Renal pelvis (tissue), 3 donors: ENCODE results near the gene CIZ1. TPM values are rescaled to one million over a fixed set of nuclear protein-coding genes. Genes with fewer than 3 reads are reported as not detected.

Experiments used
- polyA plus RNA-seq, 3 donors: library from polyadenylated mRNA; unstranded; fragments of 120-200 nt; gene quantifications; one replicate each; pipeline ENCODE4 v1.2.1, GENCODE V29; 2013; ENCODE audit not compliant: insufficient read length in 3 of 3

The CIZ1 gene
- polyA plus RNA-seq, 3 donors = 125 to 146 (median 145) TPM

Other genes with a start within 250 kb of the CIZ1 start
- 10 to 100 TPM; 38.0 to 51.3 (median 44.6) TPM for gene EEIG1, start 210.6 kb downstream of the CIZ1 start, polyA plus RNA-seq
- 10 to 100 TPM; 10.4 to 13.9 (median 11.8) TPM for gene NAIF1, start 124.3 kb downstream of the CIZ1 start, polyA plus RNA-seq
- 10 to 100 TPM; 12.6 to 13.7 (median 12.8) TPM for gene SLC25A25, start 123.3 kb downstream of the CIZ1 start, polyA plus RNA-seq
- gene PTGES2, start 63.8 kb downstream of the CIZ1 start, polyA plus RNA-seq = 10 to 100 TPM; 52.4 to 57.9 (median 55.7) TPM
- gene LCN2, start 42.1 kb downstream of the CIZ1 start, polyA plus RNA-seq = 1 to 10 TPM in 1 of 3 donors, under 1 TPM in 2; 0.49 to 1.2 (median 0.78) TPM
- gene BBLN, start 31.3 kb downstream of the CIZ1 start, polyA plus RNA-seq = 10 to 100 TPM; 51.7 to 63.7 (median 61.9) TPM
- 100 to 1,000 TPM in 2 of 3 donors, 10 to 100 TPM in 1; 91.2 to 305 (median 248) TPM for gene DNM1, start 11.8 kb upstream of the CIZ1 start, polyA plus RNA-seq
- gene GOLGA2, start 84.4 kb upstream of the CIZ1 start, polyA plus RNA-seq = 100 to 1,000 TPM in 1 of 3 donors, 10 to 100 TPM in 2; 70.2 to 106 (median 93.1) TPM
- 10 to 100 TPM; 31.5 to 35.0 (median 32.5) TPM for gene SWI5, start 84.7 kb upstream of the CIZ1 start, polyA plus RNA-seq
- 10 to 100 TPM; 40.8 to 48.4 (median 47.1) TPM for gene TRUB2, start 130.9 kb upstream of the CIZ1 start, polyA plus RNA-seq
- 10 to 100 TPM; 64.1 to 97.0 (median 95.3) TPM for gene COQ4, start 131.3 kb upstream of the CIZ1 start, polyA plus RNA-seq
- gene SLC27A4, start 149.0 kb upstream of the CIZ1 start, polyA plus RNA-seq = 10 to 100 TPM; 19.6 to 24.6 (median 22.7) TPM
- 10 to 100 TPM; 60.5 to 70.8 (median 64.7) TPM for gene URM1, start 179.8 kb upstream of the CIZ1 start, polyA plus RNA-seq
- 10 to 100 TPM; 42.9 to 50.7 (median 48.0) TPM for gene CERCAM, start 229.3 kb upstream of the CIZ1 start, polyA plus RNA-seq